Stomach (tissue), 9 donors: ENCODE data around the gene CFAP20DC. TPM values are rescaled to one million over a fixed set of nuclear protein-coding genes. Genes with fewer than 3 reads are reported as not detected.

Experiments used
- DNase-seq, 2 donors: peaks; one replicate each; pipeline versions ENCODE4 v3.0.0 to v3.0.0-alpha.2; 2013 to 2019
- H3K27ac ChIP-seq, 5 donors: fragments of 200-600 bp in 4 of 5; sonication (generic) in 4 of 5; one replicate each; pipeline ENCODE4 v1.5.1; 2013 to 2019; ENCODE audit warnings: mild to moderate bottlenecking in 1 of 5, moderate library complexity in 1 of 5
- H3K27me3 ChIP-seq, 3 donors: fragments of 200-600 bp; sonication (generic); one replicate each; pipeline ENCODE4 v1.5.1; 2017 to 2019; ENCODE audit warnings: mixed run types in 1 of 3
- H3K36me3 ChIP-seq, 4 donors: fragments of 200-600 bp; sonication (generic); 1 replicate in 3 of 4; 2 replicates in 1 of 4; pipeline ENCODE4 v1.5.1; 2016 to 2019
- H3K4me1 ChIP-seq, 4 donors: fragments of 200-600 bp; sonication (generic); one replicate each; pipeline ENCODE4 v1.5.1; 2016 to 2019
- H3K4me3 ChIP-seq, 4 donors: fragments of 200-600 bp; sonication (generic) in 3 of 4; one replicate each; pipeline ENCODE4 v1.5.1; 2016 to 2019; ENCODE audit warnings: mild to moderate bottlenecking in 1 of 4
- H3K9me3 ChIP-seq, 4 donors: fragments of 200-600 bp; sonication (generic); one replicate each; pipeline ENCODE4 v1.5.1; 2016 to 2019
- EP300 ChIP-seq: sonication (generic); formaldehyde crosslinking; IDR thresholded peaks from one replicate; pipeline ENCODE4 v1.6.1; 2017; ENCODE audit warnings: antibody characterized with exemption
- POLR2A ChIP-seq, 4 donors: fragments of 450-650 bp; IDR thresholded peaks; one replicate each; pipeline ENCODE4 v1.6.1; 2016; ENCODE audit warnings: antibody characterized with exemption in 4 of 4, control low read depth in 2 of 4, mild to moderate bottlenecking in 1 of 4, moderate library complexity in 1 of 4
- POLR2AphosphoS5 ChIP-seq, 3 donors: sonication (generic); formaldehyde crosslinking; IDR thresholded peaks; one replicate each; pipeline ENCODE4 v1.6.1; 2016; ENCODE audit warnings: antibody characterized with exemption in 3 of 3
- WGBS, 5 donors: extraction: QIAGEN DNeasy Blood & Tissue Kit in 3 of 5; methylation state at CpG; one replicate each; pipeline versions ENCODE4 v1.1.5 to v1.1.7; 2013 to 2018; 5-methylcytosine and 5-hydroxymethylcytosine counted together
- intact Hi-C: fragments of 100-400 bp; cut with DNase I; formaldehyde crosslinking; loops from one replicate; pipeline ENCODE4 v1.15.1; 2023; ENCODE audit warnings: low total_unique reads
- polyA plus RNA-seq, 3 donors: library from polyadenylated mRNA; stranded (reverse); fragments of 200-250 nt; gene quantifications; one replicate each; pipeline ENCODE4 v1.2.3, GENCODE V29; 2013
- total RNA-seq, 5 donors: library from RNA; depleted of rRNA; stranded (reverse); fragments of >200 nt; gene quantifications; one replicate each; pipeline versions ENCODE4 v1.1.0 to v1.2.3, GENCODE V29; 2014 to 2016
- TF ChIP-seq, protein P1 (sequence below), 7 experiments: fragments of 450-650 bp in 4 of 7; fragments of 200-600 bp in 3 of 7; sonication (generic) in 3 of 7; IDR thresholded peaks; one replicate each; pipeline ENCODE4 v1.5.1; 2016 to 2019; ENCODE audit warnings: antibody characterized with exemption in 7 of 7, control low read depth in 2 of 7, mild to moderate bottlenecking in 1 of 7
- donor health status: healthy with polysubstance abuse.
- donor health status: Bipolar disorder and iron deficiency.
- donor health status: healthy.

CFAP20DC gene
- total and polyA plus RNA-seq, 8 donors: 0.81 to 2.0 (median 1.00) TPM; not detected in 4

DNA sequence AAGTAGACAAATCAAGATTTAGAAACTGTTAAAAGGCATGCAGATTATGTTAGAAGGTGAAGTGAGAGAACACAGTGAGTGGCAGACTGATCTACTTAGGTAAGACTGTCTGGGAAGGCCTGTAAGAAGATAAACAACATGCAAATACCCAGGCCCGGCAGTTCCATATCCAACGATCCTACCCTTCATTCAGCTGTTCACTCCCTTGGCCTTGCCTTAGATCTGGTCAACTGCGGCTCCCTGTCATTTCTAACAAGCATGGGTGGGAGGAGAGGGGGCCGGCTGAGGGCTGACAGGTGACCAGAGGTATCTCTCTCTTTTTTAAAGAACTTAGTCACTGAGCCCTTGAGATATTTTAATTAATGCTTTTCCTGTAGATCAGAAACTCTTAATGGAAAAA lies 298.6 kb downstream of the CFAP20DC start:
- intact Hi-C loops: no loop called here
- Histone ChIP-seq H3K36me3 (no peaks in the 10 kb centered on the region), H3K4me3 (no peak overlapping the region), H3K27me3 (no peaks in the 10 kb centered on the region), H3K27ac (no peak overlapping the region), H3K9me3 (no peaks in the 10 kb centered on the region), H3K4me1 (no peaks in the 10 kb centered on the region)
- 64 to 76% (median 73%) methylated on average over 4 of the region's 4 CpGs for WGBS, 5 donors
- DNase-seq: no peak
- TF ChIP-seq POLR2A (IDR thresholded peaks at IDR 0.05) (no peak), POLR2AphosphoS5 (IDR thresholded peaks at IDR 0.05) (no peak), EP300 (no peak)
- TF ChIP-seq, protein P1, sequence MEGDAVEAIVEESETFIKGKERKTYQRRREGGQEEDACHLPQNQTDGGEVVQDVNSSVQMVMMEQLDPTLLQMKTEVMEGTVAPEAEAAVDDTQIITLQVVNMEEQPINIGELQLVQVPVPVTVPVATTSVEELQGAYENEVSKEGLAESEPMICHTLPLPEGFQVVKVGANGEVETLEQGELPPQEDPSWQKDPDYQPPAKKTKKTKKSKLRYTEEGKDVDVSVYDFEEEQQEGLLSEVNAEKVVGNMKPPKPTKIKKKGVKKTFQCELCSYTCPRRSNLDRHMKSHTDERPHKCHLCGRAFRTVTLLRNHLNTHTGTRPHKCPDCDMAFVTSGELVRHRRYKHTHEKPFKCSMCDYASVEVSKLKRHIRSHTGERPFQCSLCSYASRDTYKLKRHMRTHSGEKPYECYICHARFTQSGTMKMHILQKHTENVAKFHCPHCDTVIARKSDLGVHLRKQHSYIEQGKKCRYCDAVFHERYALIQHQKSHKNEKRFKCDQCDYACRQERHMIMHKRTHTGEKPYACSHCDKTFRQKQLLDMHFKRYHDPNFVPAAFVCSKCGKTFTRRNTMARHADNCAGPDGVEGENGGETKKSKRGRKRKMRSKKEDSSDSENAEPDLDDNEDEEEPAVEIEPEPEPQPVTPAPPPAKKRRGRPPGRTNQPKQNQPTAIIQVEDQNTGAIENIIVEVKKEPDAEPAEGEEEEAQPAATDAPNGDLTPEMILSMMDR (IDR thresholded peaks at IDR 0.05): no peak

DNA sequence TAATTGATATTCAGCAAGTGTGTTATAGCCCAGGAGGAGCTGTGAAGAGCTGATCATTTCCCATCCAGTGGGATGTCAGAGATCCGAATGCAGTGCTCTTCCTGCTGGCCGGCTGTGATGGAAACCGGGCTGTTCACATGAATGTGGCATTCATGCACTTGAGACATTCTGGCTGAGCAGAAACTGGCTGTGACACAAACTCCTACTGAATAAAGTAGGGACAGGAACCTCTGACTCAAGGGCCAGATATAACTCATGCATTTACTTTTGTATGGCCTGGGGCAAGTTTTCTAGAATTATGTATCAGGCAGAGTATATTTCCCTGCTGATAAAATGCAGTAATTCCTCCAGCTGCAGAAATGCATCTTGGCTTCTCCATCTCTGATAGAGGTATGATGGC lies 299.9 kb downstream of the CFAP20DC start:
- no peak overlapping the region for H3K27ac ChIP-seq
- H3K9me3 ChIP-seq: no peaks in the 10 kb centered on the region
- intact Hi-C loops: no loop called here
- DNase-seq: no peak
- no peaks in the 10 kb centered on the region for H3K36me3 ChIP-seq
- no peak overlapping the region for H3K4me3 ChIP-seq
- no peaks in the 10 kb centered on the region for H3K27me3 ChIP-seq
- no peaks in the 10 kb centered on the region for H3K4me1 ChIP-seq
- TF ChIP-seq POLR2A (IDR thresholded peaks at IDR 0.05): no peak
- TF ChIP-seq POLR2AphosphoS5 (IDR thresholded peaks at IDR 0.05): no peak
- TF ChIP-seq, protein P1 (IDR thresholded peaks at IDR 0.05): no peak
- no peak for TF ChIP-seq EP300
- 63 to 86% (median 77%) methylated on average over 3 of the region's 3 CpGs for WGBS, 5 donors

DNA sequence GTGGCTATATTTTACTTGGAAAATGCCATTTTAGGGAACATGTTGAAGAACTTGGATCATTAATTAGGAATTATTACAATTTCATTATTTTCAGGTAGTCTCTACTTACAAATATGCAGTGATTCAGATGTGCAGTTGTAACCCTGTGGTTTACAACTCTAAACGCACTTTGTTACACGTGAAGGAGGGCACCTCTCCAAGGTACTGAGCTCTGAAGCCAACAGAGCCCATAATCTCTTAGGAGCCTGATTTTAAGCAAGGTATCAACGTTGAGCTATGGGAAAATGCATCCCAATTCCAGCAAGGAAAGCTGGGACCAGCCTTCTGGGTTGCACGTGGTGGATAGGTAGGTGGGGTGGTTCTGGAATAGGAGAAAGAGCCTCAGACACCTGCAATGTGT lies 301.8 kb downstream of the CFAP20DC start:
- DNase-seq: no peak
- Histone ChIP-seq H3K4me1 (no peaks in the 10 kb centered on the region), H3K9me3 (no peaks in the 10 kb centered on the region), H3K27me3 (no peaks in the 10 kb centered on the region), H3K36me3 (no peaks in the 10 kb centered on the region), H3K27ac (no peak overlapping the region), H3K4me3 (no peak overlapping the region)
- TF ChIP-seq, protein P1 (IDR thresholded peaks at IDR 0.05): no peak
- TF ChIP-seq POLR2A (IDR thresholded peaks at IDR 0.05) (no peak), POLR2AphosphoS5 (IDR thresholded peaks at IDR 0.05) (no peak), EP300 (no peak)
- WGBS, 5 donors: 26 to 41% (median 28%) methylated on average over 4 of the region's 4 CpGs
- intact Hi-C loops: no loop called here

DNA sequence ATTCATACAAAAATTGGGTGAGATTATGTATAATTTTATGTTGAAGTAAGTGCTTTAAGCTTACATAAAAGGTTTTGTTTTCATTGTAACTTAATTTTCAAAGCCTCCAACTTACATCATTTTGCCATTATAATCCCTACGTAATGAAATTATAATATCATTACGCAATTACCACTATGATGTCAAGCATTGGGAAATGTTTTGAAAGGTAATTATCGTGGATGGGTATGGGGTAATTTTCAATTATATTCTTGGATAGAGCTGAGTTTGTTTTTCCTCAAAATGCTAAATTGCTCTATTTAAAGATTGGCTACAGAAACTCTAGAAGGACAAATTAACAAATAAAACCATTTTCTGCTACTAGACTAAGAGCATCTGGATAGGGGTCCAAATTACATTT lies 303.1 kb downstream of the CFAP20DC start:
- no peaks in the 10 kb centered on the region for H3K27me3 ChIP-seq
- intact Hi-C loops: no loop called here
- no peaks in the 10 kb centered on the region for H3K9me3 ChIP-seq
- WGBS, 5 donors: 90 to 94% (median 93%) methylated on average over 3 of the region's 3 CpGs
- TF ChIP-seq, protein P1 (IDR thresholded peaks at IDR 0.05): no peak
- TF ChIP-seq POLR2A (IDR thresholded peaks at IDR 0.05) (no peak), EP300 (no peak), POLR2AphosphoS5 (IDR thresholded peaks at IDR 0.05) (no peak)
- DNase-seq: no peak
- no peak overlapping the region for H3K4me3 ChIP-seq
- no peak overlapping the region for H3K27ac ChIP-seq
- no peaks in the 10 kb centered on the region for H3K36me3 ChIP-seq
- no peaks in the 10 kb centered on the region for H3K4me1 ChIP-seq
